HS-5 (cell line): ENCODE results near the gene TSPAN10.
"Not testable (repeated sequence)": the region's sequence is repeated elsewhere in the genome, so short reads cannot be mapped to it uniquely, and the experiment has no call there.

Experiments
- DNase-seq: peaks from one replicate; pipeline ENCODE4 v3.0.0-alpha.2; 2012; ENCODE audit warnings: low read depth

The TSPAN10 gene

DNA sequence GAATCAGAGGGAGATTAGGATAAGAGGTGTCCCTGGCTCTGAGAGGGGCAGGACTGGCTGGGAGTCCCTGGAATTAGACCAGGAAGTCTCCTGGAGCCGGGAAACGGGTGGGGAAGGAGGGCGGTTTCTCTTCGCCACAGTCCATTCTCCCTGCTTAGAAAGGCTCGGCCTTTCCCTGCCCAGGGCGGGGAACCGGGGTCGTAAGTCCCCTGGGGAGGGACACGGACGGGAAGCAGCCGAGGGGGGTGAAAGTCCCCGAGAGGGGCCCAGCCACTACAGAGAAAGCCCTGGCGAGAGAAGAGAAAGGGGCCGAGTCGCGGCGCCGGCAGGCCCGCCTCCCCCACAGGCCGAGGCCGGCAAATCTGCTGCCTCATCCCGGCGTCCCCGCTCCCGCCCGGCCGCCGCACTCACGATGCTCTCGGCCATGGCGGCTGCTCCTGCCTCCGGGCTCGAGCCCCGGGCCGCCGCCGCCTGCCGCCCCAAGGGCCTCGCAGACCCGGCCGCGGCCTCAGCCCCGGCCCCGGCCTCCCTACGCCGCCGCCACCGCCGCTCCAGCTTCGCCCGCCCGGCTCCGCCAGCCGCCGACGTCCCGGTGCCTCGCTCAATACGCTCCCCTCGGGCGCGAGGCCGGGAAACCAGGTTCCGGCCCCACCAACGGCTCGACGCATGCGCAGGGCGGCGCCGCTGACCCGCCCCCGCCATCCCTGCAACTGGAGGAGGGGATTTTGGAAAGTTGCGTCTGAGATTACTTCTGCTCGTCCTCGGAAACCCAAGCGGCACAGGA is at the start of gene TSPAN10, which contains the start of gene NPLOC4:
TSPAN10 (plus strand) TSS at position 692 of the 784 bp plus-strand sequence. CDS start 5,217 bp downstream, outside the sequence.
NPLOC4 (minus strand) TSS at position 608 of the 784 bp plus-strand sequence; CDS start at position 426, 182 bp downstream.
- DNase-seq: peak; percentile 51

DNA sequence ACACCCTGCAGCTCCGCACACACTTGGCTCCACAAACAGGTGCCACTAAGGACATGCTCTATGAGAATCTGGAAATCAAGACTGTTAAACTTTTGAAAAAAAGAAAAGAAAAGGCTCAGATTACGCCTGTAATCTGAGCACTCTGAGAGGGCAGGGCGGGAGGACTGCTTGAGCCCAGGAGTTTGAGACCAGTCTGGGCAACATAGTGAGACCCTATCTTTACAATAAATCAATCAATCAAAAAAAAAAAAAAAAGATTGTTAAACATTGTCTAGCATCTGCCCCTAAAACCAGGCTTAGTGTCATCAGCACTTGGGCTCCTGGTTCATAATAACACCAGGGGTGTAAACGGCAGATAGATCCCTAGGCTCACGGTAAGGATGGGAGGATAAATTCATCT is 47.4 kb upstream of the TSPAN10 start:
- no peak for DNase-seq

DNA sequence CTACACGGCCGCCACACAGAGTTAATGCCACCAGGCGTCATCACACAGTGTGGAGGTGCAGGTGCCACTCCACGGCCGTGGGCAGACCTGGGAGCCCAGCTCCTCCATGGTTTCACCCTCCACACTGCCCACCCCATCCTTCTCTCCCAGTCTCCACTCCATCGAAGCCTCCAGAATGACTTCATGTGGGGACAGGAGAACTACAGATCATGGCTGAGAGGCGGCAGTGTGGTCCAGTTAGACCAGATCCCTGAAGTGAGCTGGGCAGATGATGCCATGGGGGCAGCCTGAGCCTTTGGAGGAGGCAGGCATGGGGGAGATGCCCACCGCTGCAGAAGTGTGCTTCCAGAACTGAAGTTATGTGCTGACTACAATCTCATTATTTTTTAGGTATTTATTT is 46.9 kb upstream of the TSPAN10 start:
- no peak for DNase-seq

DNA sequence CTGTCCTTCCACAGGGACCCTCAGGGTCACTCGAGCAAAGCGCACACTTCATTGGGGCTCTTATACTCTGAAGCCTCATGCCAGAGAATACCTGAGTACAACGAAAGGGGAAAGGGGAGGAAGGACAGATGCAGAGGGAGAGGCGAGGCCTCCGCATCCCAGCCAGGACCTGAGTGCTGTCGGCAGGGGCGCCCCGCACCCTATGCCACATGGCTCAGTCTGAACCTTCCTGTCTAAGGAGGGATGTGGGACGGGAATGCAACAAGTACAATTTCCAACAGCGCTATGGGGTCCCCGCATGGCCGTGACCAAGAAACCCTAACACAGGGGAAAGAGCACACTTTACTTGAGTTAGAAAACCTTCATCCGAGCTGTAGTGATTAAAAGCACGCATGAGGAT is 45.0 kb upstream of the TSPAN10 start:
- DNase-seq: no peak

DNA sequence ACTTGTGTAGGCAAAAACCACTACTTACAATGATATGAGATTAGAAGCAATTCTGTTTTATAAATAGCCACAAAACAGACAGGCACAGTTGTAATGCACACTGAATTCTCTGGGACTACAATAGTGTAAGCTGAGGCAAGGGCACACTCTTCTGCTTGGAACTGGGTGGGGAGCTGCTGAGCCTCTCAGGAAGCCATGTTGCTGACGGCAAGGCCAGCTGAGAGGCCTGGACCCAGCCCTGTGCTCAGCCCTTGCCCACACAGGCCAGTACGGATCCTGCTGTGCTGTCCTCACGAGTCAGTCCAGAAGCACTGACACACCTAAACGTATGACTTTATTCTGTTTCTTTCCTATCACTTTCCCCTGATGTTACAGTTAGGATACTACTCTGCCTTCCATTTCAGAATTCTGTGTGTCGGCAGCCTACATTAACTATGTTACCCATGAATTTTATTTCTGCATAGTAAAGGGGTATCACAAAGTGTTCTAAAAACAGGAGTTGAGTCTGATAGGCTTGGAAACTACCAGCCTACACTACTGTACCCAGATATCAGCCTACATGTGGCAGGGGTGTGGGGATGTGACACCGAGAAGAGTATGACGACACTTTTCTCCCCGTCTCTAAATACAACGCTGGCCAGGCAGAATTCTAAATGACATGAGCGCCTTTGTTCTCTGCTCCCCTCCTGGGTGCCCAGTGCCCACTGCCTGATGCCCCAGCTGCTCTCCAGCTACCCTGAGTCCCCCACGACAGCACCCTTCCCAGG is 43.7 kb upstream of the TSPAN10 start:
- no peak for DNase-seq

DNA sequence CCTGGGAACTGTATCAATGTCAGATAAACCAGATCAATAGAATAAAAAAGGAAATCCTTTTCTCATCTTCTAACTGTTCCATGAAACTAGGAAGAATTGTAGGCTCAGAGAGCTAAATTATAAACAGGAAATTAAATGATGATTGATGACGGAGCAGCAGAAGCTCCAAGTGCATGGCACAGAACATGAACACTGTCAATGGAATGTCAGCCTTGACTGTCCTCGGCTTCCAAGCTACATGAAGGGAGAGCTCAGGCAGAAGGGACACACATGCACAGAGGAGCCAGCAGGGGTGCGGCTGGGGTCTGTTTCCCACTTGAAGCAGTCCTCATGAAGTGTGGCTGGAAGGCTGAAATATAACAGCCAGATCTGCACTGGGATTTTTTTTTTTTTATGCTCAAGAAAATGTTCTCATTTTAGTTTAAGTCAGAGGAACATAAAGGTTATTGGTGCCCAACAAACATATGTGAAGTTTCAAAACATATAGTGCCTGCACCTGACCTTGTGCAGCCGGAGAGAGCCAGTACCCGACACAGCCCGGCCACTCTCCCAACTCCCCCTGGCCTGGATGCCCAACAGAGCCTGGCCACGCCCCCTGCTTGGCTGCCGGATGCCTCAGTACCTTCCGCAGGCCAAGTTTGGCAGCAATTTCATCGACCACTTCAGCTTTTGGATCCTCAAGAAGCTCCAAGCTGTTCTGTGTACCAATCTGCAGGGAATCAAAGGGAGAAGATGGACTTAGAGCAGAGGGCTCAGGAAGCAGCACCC is 37.1 kb upstream of the TSPAN10 start:
- DNase-seq: no peak

DNA sequence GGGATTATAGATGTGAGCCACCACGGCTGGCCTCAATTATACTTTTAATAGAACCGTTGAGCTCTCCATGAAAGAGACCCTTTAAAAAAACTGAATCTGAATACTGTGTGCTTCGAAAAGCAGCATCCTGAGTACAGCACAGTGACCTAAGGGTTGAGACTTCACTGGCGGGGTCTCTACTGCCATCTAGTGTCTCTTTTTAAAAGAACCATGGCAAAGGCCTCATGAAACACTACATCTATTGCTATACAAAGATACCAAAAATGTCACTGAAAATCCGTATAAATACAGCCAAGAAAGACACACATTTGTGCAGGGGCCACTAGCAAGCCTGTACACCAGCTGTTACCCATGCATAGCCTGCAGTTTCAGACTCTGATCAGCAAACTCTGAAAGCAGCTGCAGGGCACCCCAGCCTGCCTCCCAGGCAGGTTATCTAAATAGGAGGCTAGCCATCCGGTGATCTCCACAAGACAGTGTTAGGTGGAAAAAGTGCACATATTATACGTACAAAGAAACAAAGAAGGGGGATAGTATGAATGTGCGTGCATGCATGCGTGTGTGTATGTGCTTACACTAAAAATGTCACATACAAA is 35.4 kb upstream of the TSPAN10 start:
- DNase-seq: no peak

DNA sequence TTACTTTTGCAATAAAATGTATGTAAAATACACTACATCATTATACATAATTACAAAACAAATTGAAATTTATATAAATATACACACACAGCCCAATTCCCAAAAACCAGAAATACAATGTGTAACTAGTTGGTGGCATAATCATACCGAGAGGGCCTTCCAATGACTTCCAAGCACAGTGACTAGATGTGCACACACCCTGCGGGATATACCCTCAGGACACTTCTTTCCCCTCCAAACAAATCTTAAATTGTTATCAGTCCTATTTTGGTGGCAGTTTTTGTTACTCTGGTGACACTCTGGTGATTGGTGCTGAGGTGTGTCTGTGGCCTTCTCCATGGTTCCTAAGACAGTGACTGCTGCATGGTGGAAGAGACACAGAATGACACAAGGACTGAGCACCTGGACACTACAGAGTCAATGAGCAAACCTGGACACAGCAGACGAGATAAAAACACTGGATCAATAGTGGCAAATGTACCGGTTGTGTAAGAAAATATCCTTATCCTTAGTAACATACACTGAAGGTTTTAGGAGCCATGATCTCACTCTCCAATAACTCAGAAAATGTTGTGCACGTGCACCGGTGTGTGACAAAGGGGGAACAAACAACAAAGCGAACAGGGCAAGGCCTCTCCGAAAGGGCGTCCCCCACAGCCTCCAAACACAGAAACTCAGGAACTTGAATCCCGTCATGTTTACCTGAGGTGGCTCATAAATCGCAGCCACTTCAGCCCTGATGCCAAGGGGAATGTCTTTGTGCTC is 33.0 kb upstream of the TSPAN10 start:
- DNase-seq: no peak

DNA sequence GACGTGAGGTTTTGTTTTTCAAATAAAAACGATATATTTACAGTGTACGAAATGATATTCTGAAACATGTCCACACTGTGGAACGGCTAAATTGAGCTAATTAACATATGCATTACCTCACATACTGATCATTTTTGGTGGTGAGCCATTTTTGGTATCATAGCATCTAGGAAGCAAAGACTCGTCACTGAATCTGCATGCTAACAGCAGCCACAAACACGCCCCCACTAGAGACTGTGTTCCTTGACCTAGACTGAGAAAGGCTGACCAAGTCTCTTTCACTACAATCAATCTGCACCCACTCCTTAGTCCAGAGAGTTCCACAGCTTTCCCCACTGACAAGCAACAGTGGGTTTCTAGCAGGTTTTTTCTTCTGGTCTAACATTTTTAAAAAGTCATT is 29.6 kb upstream of the TSPAN10 start:
- DNase-seq: no peak

DNA sequence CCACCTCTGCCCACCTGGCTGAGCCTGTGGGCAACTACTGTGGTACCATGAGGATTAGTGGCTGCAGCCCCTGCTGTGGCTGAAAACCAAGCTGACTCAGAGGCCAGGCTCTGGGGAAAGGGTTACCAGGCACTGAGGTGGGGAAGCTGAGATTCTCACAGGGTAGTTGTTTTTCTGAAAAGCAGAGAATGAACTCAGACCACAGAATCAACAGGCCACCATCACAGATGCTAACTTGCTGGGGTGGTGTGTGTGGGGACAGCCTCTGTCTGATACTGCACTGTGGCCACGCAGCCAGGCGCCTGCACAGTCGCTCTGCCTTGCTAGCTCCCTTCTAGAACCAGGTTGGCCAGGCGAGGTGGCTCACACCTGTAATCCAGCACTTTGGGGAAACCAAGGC is 28.9 kb upstream of the TSPAN10 start:
- DNase-seq: no peak

DNA sequence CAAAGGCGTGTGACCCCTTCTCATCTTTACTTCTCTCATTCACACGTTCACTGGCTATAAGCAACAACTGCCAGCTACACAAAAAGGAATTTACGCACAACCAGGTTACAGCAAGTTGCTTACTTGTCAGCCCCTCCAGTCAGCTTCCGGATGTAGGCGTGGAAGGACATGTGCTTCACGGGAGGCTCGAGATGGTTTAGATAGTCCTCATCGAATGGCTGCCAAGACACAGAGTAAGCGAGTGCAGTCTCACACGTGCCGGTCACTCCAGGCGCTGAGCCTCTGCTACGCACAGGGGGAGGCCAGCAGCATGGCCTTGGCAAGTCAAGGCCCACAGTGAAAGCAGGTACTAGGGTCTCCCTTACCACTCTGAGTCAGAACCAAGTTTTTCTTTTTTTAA is 28.4 kb upstream of the TSPAN10 start:
- DNase-seq: no peak

DNA sequence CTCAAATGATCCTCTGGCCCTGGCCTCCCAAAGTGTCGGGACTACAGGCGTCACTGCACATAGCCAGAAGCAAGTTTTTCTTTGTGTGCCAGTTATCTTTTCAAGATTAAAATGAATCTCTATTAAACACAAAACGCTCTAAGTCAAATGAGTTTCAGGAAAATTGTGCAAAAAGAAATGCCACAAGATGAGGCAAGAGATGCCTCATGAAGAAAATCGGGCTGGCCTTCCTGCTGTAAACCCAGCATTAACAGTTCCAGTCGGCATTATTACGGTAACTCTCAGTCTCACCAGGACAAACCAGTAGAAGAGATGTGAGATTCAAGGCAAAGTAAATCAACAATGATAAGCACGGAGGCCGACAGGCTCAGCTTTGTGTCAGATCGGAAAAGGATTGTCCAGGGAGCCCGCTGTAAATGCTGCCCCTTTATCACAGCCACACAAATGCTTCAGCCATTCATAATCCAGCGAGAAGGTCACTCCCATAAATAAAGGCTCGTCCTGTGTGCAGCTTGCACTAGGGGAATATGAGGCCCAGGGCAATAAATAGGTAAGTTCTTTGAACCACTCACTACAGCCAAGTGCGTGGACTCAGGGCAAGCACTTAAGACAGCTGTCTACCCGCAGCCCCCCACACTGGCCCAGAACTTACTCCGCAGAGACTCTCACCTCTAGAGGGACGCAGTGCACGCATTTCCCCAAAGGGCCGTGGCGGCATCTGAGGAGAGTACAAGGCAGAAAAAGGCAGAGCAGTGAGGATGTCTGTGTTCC is 27.3 kb upstream of the TSPAN10 start:
- no peak for DNase-seq

DNA sequence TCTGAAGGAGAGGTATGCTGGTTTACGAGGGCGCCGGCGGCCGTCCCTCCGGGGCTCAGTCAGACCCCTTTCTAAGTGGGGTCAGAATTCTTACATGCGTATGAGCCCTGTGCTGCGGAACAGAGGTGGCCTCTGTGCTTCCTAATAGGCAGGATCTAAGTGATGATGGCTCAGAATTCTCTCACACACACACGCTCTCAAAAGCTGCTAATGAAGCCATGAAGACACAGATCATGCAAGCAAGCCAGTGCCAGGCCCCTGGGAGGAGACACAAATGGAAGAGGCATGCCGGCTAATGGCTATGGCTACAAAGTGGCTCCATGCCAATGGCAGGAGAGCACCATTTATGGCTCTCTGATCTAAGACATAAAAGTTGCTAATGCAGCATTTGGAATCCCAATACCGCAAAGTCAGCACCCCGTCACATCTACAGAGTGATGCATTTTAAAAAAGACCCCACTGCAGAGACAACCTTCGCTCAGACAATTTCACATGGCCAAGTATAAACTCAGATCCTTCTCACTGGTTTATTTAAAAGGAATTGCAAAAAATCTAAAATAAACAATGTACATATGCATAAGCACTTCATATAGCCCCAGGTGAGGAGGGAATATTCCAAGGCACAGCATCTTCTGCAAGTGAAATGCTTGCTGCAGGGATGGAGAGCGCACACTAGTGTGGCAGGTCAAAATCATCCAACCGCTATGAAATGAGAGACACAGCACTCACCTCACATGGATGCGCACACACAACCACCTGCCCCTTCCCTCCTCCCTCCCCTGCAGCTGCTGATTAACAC is 24.6 kb upstream of the TSPAN10 start:
- DNase-seq: no peak

DNA sequence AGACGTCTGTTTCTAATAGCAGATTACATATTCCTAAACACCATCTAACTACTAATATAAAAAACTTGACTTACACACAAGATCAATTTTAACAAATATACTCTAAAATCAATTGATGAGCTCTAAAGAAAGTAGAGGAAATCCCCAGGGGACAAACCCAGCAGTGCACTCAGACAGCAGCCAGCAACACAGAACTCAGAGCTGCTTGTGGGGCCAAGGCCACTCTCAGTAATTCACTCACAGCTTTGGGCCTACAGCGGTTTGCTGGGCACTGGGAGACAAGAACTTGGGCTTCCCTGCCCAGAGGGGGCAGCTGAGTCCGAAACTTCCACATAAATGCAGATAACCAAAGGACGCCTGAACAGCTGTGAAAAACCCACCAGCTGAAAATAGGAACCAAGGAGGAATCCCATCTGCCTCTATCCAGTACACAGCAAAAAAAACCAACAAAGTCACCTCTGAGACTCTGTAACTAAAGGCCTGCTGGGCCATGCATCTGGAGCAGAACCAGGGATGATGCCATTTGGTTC is 21.5 kb upstream of the TSPAN10 start:
- DNase-seq: no peak

DNA sequence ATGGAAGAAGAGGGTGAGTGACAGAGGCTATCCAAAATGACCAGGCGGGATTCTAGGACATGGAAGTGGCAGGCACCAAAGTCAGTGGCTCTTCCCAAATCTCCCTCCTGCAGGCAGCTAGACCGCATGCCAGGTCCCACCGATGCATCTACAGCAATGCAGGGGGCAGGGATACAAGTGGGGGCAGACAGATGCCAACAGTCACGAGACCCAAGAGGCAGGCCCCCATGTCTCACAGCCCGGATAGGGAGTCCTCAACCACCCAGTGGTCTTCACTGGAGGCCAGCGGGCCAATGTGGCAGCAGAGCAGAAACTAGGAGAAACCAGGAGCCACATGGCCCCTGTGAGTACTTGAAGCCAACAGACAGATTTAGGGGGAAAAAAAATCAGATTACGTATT is 20.1 kb upstream of the TSPAN10 start:
- no peak for DNase-seq

DNA sequence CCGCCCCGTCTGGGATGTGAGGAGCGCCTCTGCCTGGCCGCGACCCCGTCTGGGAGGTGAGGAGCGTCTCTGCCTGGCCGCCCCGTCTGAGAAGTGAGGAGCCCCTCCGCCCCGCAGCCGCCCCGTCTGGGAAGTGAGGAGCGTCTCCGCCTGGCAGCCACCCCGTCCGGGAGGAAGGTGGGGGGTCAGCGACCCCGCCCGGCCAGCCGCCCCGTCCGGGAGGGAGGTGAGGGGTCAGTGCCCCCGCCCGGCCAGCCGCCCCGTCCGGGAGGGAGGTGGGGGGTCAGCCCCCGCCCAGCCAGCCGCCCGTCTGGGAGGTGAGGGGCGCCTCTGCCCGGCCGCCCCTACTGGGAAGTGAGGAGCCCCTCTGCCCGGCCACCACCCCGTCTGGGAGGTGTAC is 18.7 kb upstream of the TSPAN10 start:
- DNase-seq: not testable (repeated sequence)

DNA sequence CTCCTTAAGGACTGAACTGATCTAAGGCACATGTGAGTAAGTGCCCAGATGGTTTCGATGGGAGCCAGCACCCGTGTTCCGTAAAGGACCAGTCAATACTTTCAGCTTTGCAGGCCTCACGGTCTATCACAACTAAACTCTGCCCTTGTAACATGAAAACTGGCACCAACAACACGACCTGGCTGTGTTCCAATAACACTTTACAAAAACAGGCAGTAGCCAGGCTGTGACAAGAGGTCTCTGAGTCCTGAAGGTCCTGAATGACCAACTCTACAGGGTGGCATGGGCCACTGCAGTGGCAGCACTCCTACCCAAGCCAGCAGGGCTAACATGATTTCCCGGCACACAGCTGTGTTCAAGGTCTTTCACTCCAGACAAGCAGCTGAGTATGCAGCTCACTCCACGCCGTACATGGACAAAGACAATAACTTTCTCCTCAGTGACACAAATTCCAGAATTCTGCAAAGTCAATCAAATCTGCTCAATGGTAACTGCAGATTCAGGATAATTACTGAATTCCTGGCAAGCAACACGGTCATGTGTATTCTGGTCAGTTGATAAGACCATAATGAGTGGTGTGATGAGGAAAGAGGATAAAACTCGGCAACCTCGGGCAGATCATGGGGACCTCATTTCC is 15.4 kb upstream of the TSPAN10 start:
- DNase-seq: no peak

DNA sequence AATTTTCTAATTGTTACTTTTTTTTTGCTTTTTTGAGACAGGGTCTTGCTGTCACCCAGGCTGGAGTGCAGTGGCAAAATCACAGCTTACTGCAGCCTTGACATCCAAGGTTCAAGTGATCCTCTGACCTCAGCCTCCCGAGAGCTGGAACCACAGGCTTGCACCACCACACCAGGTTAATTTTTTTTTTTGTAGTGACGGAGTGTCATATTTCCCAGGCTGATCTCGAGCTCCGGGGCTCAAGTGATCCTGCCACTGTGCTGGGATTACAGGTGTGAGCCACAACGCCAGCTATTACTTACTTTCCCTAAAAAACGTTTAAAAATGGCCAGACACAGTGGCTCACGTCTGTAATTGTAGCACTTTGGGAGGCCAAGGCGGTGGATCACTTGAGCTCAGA is 6.7 kb upstream of the TSPAN10 start:
- no peak for DNase-seq

DNA sequence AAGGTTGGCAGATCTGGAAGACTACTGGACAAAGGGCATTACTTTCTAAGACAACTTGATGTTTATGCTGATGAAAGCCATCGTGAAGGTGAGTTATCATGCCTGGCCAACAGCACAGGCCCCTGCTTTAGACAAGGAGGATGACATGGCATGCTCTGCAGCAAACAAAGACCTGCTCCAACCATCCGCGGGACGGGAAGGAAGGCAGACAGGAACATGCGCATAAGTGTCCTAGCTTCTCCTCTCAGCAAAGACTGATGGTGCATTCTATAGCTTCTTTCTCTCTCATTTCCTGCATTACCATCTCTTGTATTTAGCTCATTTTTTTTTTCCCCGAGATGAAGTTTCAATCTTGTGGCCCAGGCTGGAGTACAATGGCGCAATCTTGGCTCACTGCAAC is 5.5 kb upstream of the TSPAN10 start:
- DNase-seq: no peak
